A172 (cell line): ENCODE results near the gene COL4A3. TPM values are rescaled to one million over a fixed set of nuclear protein-coding genes. Genes with fewer than 3 reads are reported as not detected.
A peak's percentile ranks its signal among the peaks of the same experiment; 100 is the strongest.
"Not testable (repeated sequence)": the region's sequence is repeated elsewhere in the genome, so short reads cannot be mapped to it uniquely, and the experiment has no call there.

Experiments used
- DNase-seq: peaks from one replicate; pipeline ENCODE4 v3.0.0-alpha.2; 2015; ENCODE audit warnings: low spot score
- total RNA-seq: library from RNA; depleted of rRNA; stranded (reverse); fragments of >200 nt; shearing (Covaris generic); gene quantifications from 2 replicates; pipeline ENCODE4 v1.2.3, GENCODE V29; 2014

The COL4A3 gene
- total RNA-seq, 1 experiment from 2014 or later, result not detected

- no peak for DNase-seq
Measured at GRCh38 chr2:227206406-227206805, 42.0 kb downstream of the COL4A3 start.

GRCh38 chr2:227207573-227207972 is 43.1 kb downstream of the COL4A3 start:
- no peak for DNase-seq

GRCh38 chr2:227214622-227215041 is 50.2 kb downstream of the COL4A3 start:
- peak; percentile 71 for DNase-seq

- DNase-seq, result peak; percentile 4
Measured at GRCh38 chr2:227219312-227220105, 55.1 kb downstream of the COL4A3 start.

- no peak for DNase-seq
Measured at GRCh38 chr2:227221120-227221519, 56.7 kb downstream of the COL4A3 start.

GRCh38 chr2:227222292-227222691 is 57.9 kb downstream of the COL4A3 start:
- DNase-seq, result no peak

- DNase-seq, result not testable (repeated sequence)
Measured at GRCh38 chr2:227225641-227226040, 61.2 kb downstream of the COL4A3 start.

- DNase-seq, result peak; percentile 25
Measured at GRCh38 chr2:227228061-227228667, 63.7 kb downstream of the COL4A3 start.

- DNase-seq, result no peak
Measured at GRCh38 chr2:227230151-227230550, 65.7 kb downstream of the COL4A3 start.

GRCh38 chr2:227234429-227234828 is 70.0 kb downstream of the COL4A3 start:
- no peak for DNase-seq

- DNase-seq, result no peak
Measured at GRCh38 chr2:227237786-227238185, 73.4 kb downstream of the COL4A3 start.

GRCh38 chr2:227238238-227239237 is 74.1 kb downstream of the COL4A3 start:
- DNase-seq, result peak; percentile 46

GRCh38 chr2:227241005-227241404 is 76.6 kb downstream of the COL4A3 start:
- no peak for DNase-seq

GRCh38 chr2:227248876-227249275 is 84.5 kb downstream of the COL4A3 start:
- DNase-seq, result no peak

- DNase-seq, result no peak
Measured at GRCh38 chr2:227252831-227253230, 88.4 kb downstream of the COL4A3 start.

- no peak for DNase-seq
Measured at GRCh38 chr2:227256605-227257004, 92.2 kb downstream of the COL4A3 start.

GRCh38 chr2:227257820-227258219 is 93.4 kb downstream of the COL4A3 start:
- DNase-seq, result no peak

- no peak for DNase-seq
Measured at GRCh38 chr2:227260041-227260440, 95.6 kb downstream of the COL4A3 start.

GRCh38 chr2:227267410-227268115 is 103.1 kb downstream of the COL4A3 start:
- DNase-seq, result peak; percentile 31

GRCh38 chr2:227280895-227281294 is 116.5 kb downstream of the COL4A3 start:
- DNase-seq, result no peak

GRCh38 chr2:227285741-227286236 is 121.4 kb downstream of the COL4A3 start:
- no peak for DNase-seq
